Subcutaneous abdominal adipose tissue (tissue), 5 donors: ENCODE measurements around the gene GALNT1.

Experiments used
- H3K27ac ChIP-seq: one replicate; pipeline ENCODE4 v1.7.0; 2013; ENCODE audit warnings: low read depth, mild to moderate bottlenecking, inconsistent platforms, low read length, moderate library complexity
- H3K27me3 ChIP-seq, 5 donors: one replicate each; pipeline ENCODE4 v1.7.0; 2013; ENCODE audit warnings: low read length in 5 of 5, inconsistent platforms in 1 of 5; ENCODE audit not compliant: control insufficient read depth in 5 of 5, insufficient read depth in 4 of 5
- H3K36me3 ChIP-seq, 5 donors: one replicate each; pipeline ENCODE4 v1.7.0; 2013; ENCODE audit warnings: low read length in 5 of 5; ENCODE audit not compliant: control insufficient read depth in 5 of 5, insufficient read depth in 5 of 5
- H3K4me1 ChIP-seq, 5 donors: one replicate each; pipeline ENCODE4 v1.7.0; 2013; ENCODE audit warnings: low read length in 5 of 5, mild to moderate bottlenecking in 3 of 5, moderate library complexity in 1 of 5; ENCODE audit not compliant: control insufficient read depth in 5 of 5, insufficient read depth in 5 of 5
- H3K4me3 ChIP-seq, 5 donors: one replicate each; pipeline ENCODE4 v1.7.0; 2013; ENCODE audit warnings: low read length in 5 of 5, low read depth in 1 of 5
- H3K9ac ChIP-seq, 5 donors: one replicate each; pipeline ENCODE4 v1.7.0; 2013; ENCODE audit warnings: low read length in 5 of 5, mild to moderate bottlenecking in 4 of 5, moderate library complexity in 3 of 5
- H3K9me3 ChIP-seq, 5 donors: one replicate each; pipeline ENCODE4 v1.7.0; 2013; ENCODE audit warnings: low read length in 5 of 5; ENCODE audit not compliant: control insufficient read depth in 5 of 5
- donor health status: healthy.
- donor health status: healthy.
- donor health status: healthy.
- donor health status: healthy.
- donor health status: healthy.

Gene GALNT1

GRCh38 chr18:35597758-35598157 is 16.2 kb downstream of the GALNT1 start:
- no peak overlapping the region for H3K4me3 ChIP-seq
- H3K9me3 ChIP-seq = peaks cover 5 to 18% (median 11%) of the 10 kb centered on the region in 5 donors
- peaks cover 0 to 3% (median 0%) of the 10 kb centered on the region in 5 donors for H3K36me3 ChIP-seq
- no peak overlapping the region for H3K9ac ChIP-seq
- H3K27me3 ChIP-seq = no peaks in the 10 kb centered on the region
- H3K4me1 ChIP-seq = peaks cover 0 to 17% (median 5%) of the 10 kb centered on the region in 5 donors
- H3K27ac ChIP-seq = no peak overlapping the region

GRCh38 chr18:35602193-35602820 is 20.8 kb downstream of the GALNT1 start:
- Histone ChIP-seq H3K9ac (no peak overlapping the region), H3K4me3 (no peak overlapping the region), H3K9me3 (peaks cover 5 to 25% (median 19%) of the 10 kb centered on the region in 5 donors), H3K27me3 (no peaks in the 10 kb centered on the region), H3K4me1 (peaks cover 0 to 3% (median 0%) of the 10 kb centered on the region in 5 donors), H3K27ac (no peak overlapping the region), H3K36me3 (peaks cover 0 to 3% (median 0%) of the 10 kb centered on the region in 5 donors)

GRCh38 chr18:35603008-35603407 is 21.5 kb downstream of the GALNT1 start:
- no peak overlapping the region for H3K9ac ChIP-seq
- peaks cover 5 to 25% (median 19%) of the 10 kb centered on the region in 5 donors for H3K9me3 ChIP-seq
- H3K27me3 ChIP-seq = no peaks in the 10 kb centered on the region
- peaks cover 0 to 3% (median 0%) of the 10 kb centered on the region in 5 donors for H3K36me3 ChIP-seq
- no peak overlapping the region for H3K4me3 ChIP-seq
- no peak overlapping the region for H3K27ac ChIP-seq
- peaks cover 0 to 3% (median 0%) of the 10 kb centered on the region in 5 donors for H3K4me1 ChIP-seq

- Histone ChIP-seq H3K27ac (no peak overlapping the region), H3K4me1 (peaks cover 0 to 3% (median 0%) of the 10 kb centered on the region in 5 donors), H3K4me3 (no peak overlapping the region), H3K36me3 (no peaks in the 10 kb centered on the region), H3K27me3 (no peaks in the 10 kb centered on the region), H3K9ac (no peak overlapping the region), H3K9me3 (peaks cover 5 to 25% (median 19%) of the 10 kb centered on the region in 5 donors)
Measured at GRCh38 chr18:35603528-35603927, 22.0 kb downstream of the GALNT1 start.

- no peaks in the 10 kb centered on the region for H3K27me3 ChIP-seq
Measured at GRCh38 chr18:35604369-35604768, 22.8 kb downstream of the GALNT1 start.

GRCh38 chr18:35605686-35606417 is 24.3 kb downstream of the GALNT1 start:
- H3K4me1 ChIP-seq = peaks cover 0 to 4% (median under 1%) of the 10 kb centered on the region in 5 donors
- no peak overlapping the region for H3K9ac ChIP-seq
- peaks cover 5 to 22% (median 19%) of the 10 kb centered on the region in 5 donors for H3K9me3 ChIP-seq
- H3K27me3 ChIP-seq = no peaks in the 10 kb centered on the region
- H3K4me3 ChIP-seq = no peak overlapping the region
- no peaks in the 10 kb centered on the region for H3K36me3 ChIP-seq
- no peak overlapping the region for H3K27ac ChIP-seq

More at GRCh38 chr18:35604369-35604768, 22.8 kb downstream of the GALNT1 start:
- peaks cover 5 to 25% (median 19%) of the 10 kb centered on the region in 5 donors for H3K9me3 ChIP-seq
- no peak overlapping the region for H3K27ac ChIP-seq
- H3K4me3 ChIP-seq = no peak overlapping the region
- H3K9ac ChIP-seq = no peak overlapping the region
- H3K36me3 ChIP-seq = no peaks in the 10 kb centered on the region
- peaks cover 0 to 3% (median 0%) of the 10 kb centered on the region in 5 donors for H3K4me1 ChIP-seq

GRCh38 chr18:35609236-35609635 is 27.7 kb downstream of the GALNT1 start:
- Histone ChIP-seq H3K9me3 (no peaks in the 10 kb centered on the region), H3K27me3 (no peaks in the 10 kb centered on the region), H3K27ac (no peak overlapping the region), H3K9ac (no peak overlapping the region), H3K4me1 (peaks cover 0 to 8% (median 3%) of the 10 kb centered on the region in 5 donors), H3K4me3 (no peak overlapping the region), H3K36me3 (no peaks in the 10 kb centered on the region)

GRCh38 chr18:35610089-35610488 is 28.5 kb downstream of the GALNT1 start:
- Histone ChIP-seq H3K27ac (no peak overlapping the region), H3K9ac (no peak overlapping the region), H3K36me3 (no peaks in the 10 kb centered on the region), H3K4me3 (no peak overlapping the region), H3K4me1 (peaks cover 0 to 8% (median 3%) of the 10 kb centered on the region in 5 donors), H3K9me3 (no peaks in the 10 kb centered on the region), H3K27me3 (no peaks in the 10 kb centered on the region)

- Histone ChIP-seq H3K27me3 (no peaks in the 10 kb centered on the region), H3K9ac (no peak overlapping the region), H3K4me1 (peaks cover 0 to 8% (median 3%) of the 10 kb centered on the region in 5 donors), H3K36me3 (no peaks in the 10 kb centered on the region), H3K9me3 (no peaks in the 10 kb centered on the region), H3K4me3 (no peak overlapping the region), H3K27ac (no peak overlapping the region)
Measured at GRCh38 chr18:35610724-35611123, 29.2 kb downstream of the GALNT1 start.

GRCh38 chr18:35611518-35611917 is 30.0 kb downstream of the GALNT1 start:
- Histone ChIP-seq H3K4me3 (no peak overlapping the region), H3K9me3 (no peaks in the 10 kb centered on the region), H3K27ac (no peak overlapping the region), H3K27me3 (no peaks in the 10 kb centered on the region), H3K4me1 (peaks cover 0 to 10% (median 4%) of the 10 kb centered on the region in 5 donors), H3K36me3 (no peaks in the 10 kb centered on the region), H3K9ac (no peak overlapping the region)
